Measurements from ENCODE around the gene DLX3.
A peak's percentile ranks its signal among the peaks of the same experiment; 100 is the strongest.
"Not testable (repeated sequence)": the region's sequence is repeated elsewhere in the genome, so short reads cannot be mapped to it uniquely, and the experiment has no call there.

Gene DLX3

GRCh38 chr17:49995055-49995738 is at the start of gene DLX3:
Gene DLX3, minus strand, starts transcription at chr17:49995224. Its CDS starts 226 bp downstream, at chr17:49994998.
- no peak for DNase-seq (ENCODE audit: low read depth in 1 of 2, low spot score in 1 of 2)

GRCh38 chr17:50044483-50044882 is 49.5 kb upstream of the DLX3 start:
- DNase-seq (ENCODE audit: low read depth in 1 of 2, low spot score in 1 of 2) = no peak

- DNase-seq (ENCODE audit: low read depth in 1 of 2, low spot score in 1 of 2) = no peak
These were observed 48.5 kb upstream of the DLX3 start for GRCh38 chr17:50043290-50044148.

GRCh38 chr17:50042211-50042610 is 47.2 kb upstream of the DLX3 start:
- DNase-seq (ENCODE audit: low read depth in 1 of 2, low spot score in 1 of 2) = no peak

GRCh38 chr17:50040496-50040895 is 45.5 kb upstream of the DLX3 start:
- DNase-seq (ENCODE audit: low read depth in 1 of 2, low spot score in 1 of 2) = not testable (repeated sequence)

- DNase-seq (ENCODE audit: low read depth in 1 of 2, low spot score in 1 of 2) = no peak
These were observed 44.0 kb upstream of the DLX3 start for GRCh38 chr17:50039058-50039457.

- no peak for DNase-seq (ENCODE audit: low read depth in 1 of 2, low spot score in 1 of 2)
These were observed 42.5 kb upstream of the DLX3 start for GRCh38 chr17:50037321-50038107.

GRCh38 chr17:50036455-50037261 is 41.6 kb upstream of the DLX3 start:
- DNase-seq (ENCODE audit: low read depth in 1 of 2, low spot score in 1 of 2) = no peak

- DNase-seq (ENCODE audit: low read depth in 1 of 2, low spot score in 1 of 2) = no peak
These were observed 40.9 kb upstream of the DLX3 start for GRCh38 chr17:50035945-50036344.

GRCh38 chr17:50035421-50035879 is 40.4 kb upstream of the DLX3 start:
- no peak for DNase-seq (ENCODE audit: low read depth in 1 of 2, low spot score in 1 of 2)

- DNase-seq (ENCODE audit: low read depth in 1 of 2, low spot score in 1 of 2) = no peak
These were observed 39.7 kb upstream of the DLX3 start for GRCh38 chr17:50034498-50035364.

- DNase-seq (ENCODE audit: low read depth in 1 of 2, low spot score in 1 of 2) = no peak
These were observed 38.3 kb upstream of the DLX3 start for GRCh38 chr17:50033316-50033715.

GRCh38 chr17:50029185-50029584 is 34.2 kb upstream of the DLX3 start:
- DNase-seq (ENCODE audit: low read depth in 1 of 2, low spot score in 1 of 2) = no peak

- no peak for DNase-seq (ENCODE audit: low read depth in 1 of 2, low spot score in 1 of 2)
These were observed 33.7 kb upstream of the DLX3 start for GRCh38 chr17:50028736-50029120.

GRCh38 chr17:50027881-50028735 is 33.1 kb upstream of the DLX3 start:
- no peak for DNase-seq (ENCODE audit: low read depth in 1 of 2, low spot score in 1 of 2)

GRCh38 chr17:50027172-50027880 is 32.3 kb upstream of the DLX3 start:
- DNase-seq (ENCODE audit: low read depth in 1 of 2, low spot score in 1 of 2) = no peak

- peak; percentile 62 to 76 for DNase-seq (ENCODE audit: low read depth in 1 of 2, low spot score in 1 of 2)
These were observed 31.8 kb upstream of the DLX3 start for GRCh38 chr17:50026837-50027171.

- no peak for DNase-seq (ENCODE audit: low read depth in 1 of 2, low spot score in 1 of 2)
These were observed 31.1 kb upstream of the DLX3 start for GRCh38 chr17:50026046-50026675.
